GM10266 (cell line): ENCODE data around the gene PGM2L1.

Experiments used
- DNase-seq: peaks from one replicate; pipeline ENCODE4 v3.0.0; 2012; ENCODE audit errors: extremely low spot score
- CTCF ChIP-seq: IDR thresholded peaks from 2 replicates; pipeline ENCODE4 v1.5.1; 2012; ENCODE audit warnings: mild to moderate bottlenecking, low read depth; ENCODE audit not compliant: control insufficient read depth, insufficient read depth; ENCODE audit errors: missing control alignments

PGM2L1 gene

GRCh38 chr11:74400606-74401005 is 2.4 kb upstream of the PGM2L1 start:
- TF ChIP-seq CTCF = no peak
- DNase-seq = no peak

GRCh38 chr11:74397501-74398243 is 561 bp downstream of the PGM2L1 start:
- peak; percentile 38 for DNase-seq
- no peak for TF ChIP-seq CTCF

GRCh38 chr11:74392256-74392655 is 6.0 kb downstream of the PGM2L1 start:
- TF ChIP-seq CTCF = no peak

GRCh38 chr11:74391193-74391592 is 7.0 kb downstream of the PGM2L1 start:
- no peak for TF ChIP-seq CTCF
- DNase-seq = no peak

More at GRCh38 chr11:74392256-74392655, 6.0 kb downstream of the PGM2L1 start:
- no peak for DNase-seq

GRCh38 chr11:74390697-74391096 is 7.5 kb downstream of the PGM2L1 start:
- no peak for DNase-seq
- no peak for TF ChIP-seq CTCF

- peak; percentile 80 for TF ChIP-seq CTCF
- peak; percentile 38 for DNase-seq
These were observed 9.4 kb downstream of the PGM2L1 start for GRCh38 chr11:74388678-74389327.

- no peak for TF ChIP-seq CTCF
These were observed 13.6 kb downstream of the PGM2L1 start for GRCh38 chr11:74384641-74385040.

More at GRCh38 chr11:74384641-74385040, 13.6 kb downstream of the PGM2L1 start:
- DNase-seq = no peak
